Panc1 (cell line): ENCODE data around the gene DRAM1.

Experiments
- CTCF ChIP-seq: fragments of 450-650 bp; IDR thresholded peaks from 2 replicates; pipeline ENCODE4 v1.5.1; 2017; ENCODE audit warnings: mild to moderate bottlenecking
- POLR2AphosphoS5 ChIP-seq: IDR thresholded peaks from 2 replicates; pipeline ENCODE4 v1.6.1; 2012; ENCODE audit warnings: mild to moderate bottlenecking, low read depth, low read length, moderate library complexity
- REST ChIP-seq, 2 experiments: IDR thresholded peaks; 2 replicates each; pipeline ENCODE4 v1.6.1; 2011 to 2012; ENCODE audit warnings: low read depth in 2 of 2, control low read depth in 1 of 2, low read length in 1 of 2, mild to moderate bottlenecking in 1 of 2, moderate library complexity in 1 of 2; ENCODE audit not compliant: insufficient read depth in 1 of 2
- SIN3A ChIP-seq: IDR thresholded peaks from 2 replicates; pipeline ENCODE4 v1.6.1; 2012; ENCODE audit warnings: low read depth, mild to moderate bottlenecking, low read length, moderate library complexity, borderline replicate concordance; ENCODE audit not compliant: insufficient read depth
- TCF7L2 ChIP-seq: IDR thresholded peaks from 2 replicates; pipeline ENCODE4 v1.6.1; 2011; ENCODE audit warnings: mild to moderate bottlenecking, low read depth, low read length, inconsistent platforms

- TF ChIP-seq CTCF (no peak), POLR2AphosphoS5 (no peak), REST (IDR thresholded peaks at IDR 0.05; ENCODE audit: insufficient read depth in 1 of 2, low read depth in 2 of 2, low read length in 1 of 2) (no peak), TCF7L2 (no peak), SIN3A (no peak)
Measured at GRCh38 chr12:101933866-101934514, 56.6 kb downstream of the DRAM1 start.
